Stimulated activated CD4-positive, alpha-beta T cell treated with anti-CD3 and anti-CD28 coated beads, Interleukin-4, amount 100 ng/mL, for 24 hours (primary cell): ENCODE results near the gene CREB3L1.
"Not testable (repeated sequence)": the region's sequence is repeated elsewhere in the genome, so short reads cannot be mapped to it uniquely, and the experiment has no call there.

ENCODE experiments used
- DNase-seq: peaks from one replicate; pipeline ENCODE4 v3.0.0-alpha.2; 2020

The CREB3L1 gene

GRCh38 chr11:46249103-46249937 lies 28.1 kb upstream of the CREB3L1 start:
- no peak for DNase-seq

- no peak for DNase-seq
These were observed 27.3 kb upstream of the CREB3L1 start for GRCh38 chr11:46249938-46250744.

GRCh38 chr11:46250745-46251052 lies 26.8 kb upstream of the CREB3L1 start:
- DNase-seq = no peak

GRCh38 chr11:46251954-46252353 lies 25.5 kb upstream of the CREB3L1 start:
- no peak for DNase-seq

- no peak for DNase-seq
These were observed 25.0 kb upstream of the CREB3L1 start for GRCh38 chr11:46252373-46252914.

- DNase-seq = no peak
These were observed 24.0 kb upstream of the CREB3L1 start for GRCh38 chr11:46253258-46254132.

- DNase-seq = no peak
These were observed 23.4 kb upstream of the CREB3L1 start for GRCh38 chr11:46254133-46254491.

- DNase-seq = no peak
These were observed 20.9 kb upstream of the CREB3L1 start for GRCh38 chr11:46256540-46257001.

GRCh38 chr11:46259347-46259746 lies 18.1 kb upstream of the CREB3L1 start:
- not testable (repeated sequence) for DNase-seq

GRCh38 chr11:46259971-46260560 lies 17.4 kb upstream of the CREB3L1 start:
- DNase-seq = no peak

- DNase-seq = no peak
These were observed 14.3 kb upstream of the CREB3L1 start for GRCh38 chr11:46263120-46263519.

- DNase-seq = no peak
These were observed 13.4 kb upstream of the CREB3L1 start for GRCh38 chr11:46264030-46264429.

- DNase-seq = no peak
These were observed 12.5 kb upstream of the CREB3L1 start for GRCh38 chr11:46264976-46265375.

GRCh38 chr11:46265764-46266163 lies 11.7 kb upstream of the CREB3L1 start:
- DNase-seq = no peak

- no peak for DNase-seq
These were observed 9.5 kb upstream of the CREB3L1 start for GRCh38 chr11:46267930-46268329.

GRCh38 chr11:46270684-46271083 lies 6.8 kb upstream of the CREB3L1 start:
- no peak for DNase-seq

- no peak for DNase-seq
These were observed 6.1 kb upstream of the CREB3L1 start for GRCh38 chr11:46271407-46271806.

GRCh38 chr11:46271875-46272815 lies 5.3 kb upstream of the CREB3L1 start:
- no peak for DNase-seq

- DNase-seq = no peak
These were observed 4.5 kb upstream of the CREB3L1 start for GRCh38 chr11:46272816-46273427.

- no peak for DNase-seq
These were observed 3.8 kb upstream of the CREB3L1 start for GRCh38 chr11:46273511-46274205.
